ENCODE results near the gene ZBTB40.

Gene ZBTB40

GRCh38 chr1:22530715-22531114 lies 79.1 kb downstream of the ZBTB40 start (continued):
- TF ChIP-seq ZNF223 (tag by site-specific recombination; IDR thresholded peaks at IDR 0.05) = no peak
- TF ChIP-seq ZNF76 (tag by site-specific recombination; IDR thresholded peaks at IDR 0.05; ENCODE audit: borderline replicate concordance, low read depth) = no peak
- TF ChIP-seq ZNF140 (tag by site-specific recombination; IDR thresholded peaks at IDR 0.05) = no peak
- no peak for TF ChIP-seq SCRT1 (tag by site-specific recombination; IDR thresholded peaks at IDR 0.05; ENCODE audit: borderline replicate concordance)
- TF ChIP-seq ZNF133 (tag by site-specific recombination; IDR thresholded peaks at IDR 0.05) = no peak
- TF ChIP-seq, protein P1, sequence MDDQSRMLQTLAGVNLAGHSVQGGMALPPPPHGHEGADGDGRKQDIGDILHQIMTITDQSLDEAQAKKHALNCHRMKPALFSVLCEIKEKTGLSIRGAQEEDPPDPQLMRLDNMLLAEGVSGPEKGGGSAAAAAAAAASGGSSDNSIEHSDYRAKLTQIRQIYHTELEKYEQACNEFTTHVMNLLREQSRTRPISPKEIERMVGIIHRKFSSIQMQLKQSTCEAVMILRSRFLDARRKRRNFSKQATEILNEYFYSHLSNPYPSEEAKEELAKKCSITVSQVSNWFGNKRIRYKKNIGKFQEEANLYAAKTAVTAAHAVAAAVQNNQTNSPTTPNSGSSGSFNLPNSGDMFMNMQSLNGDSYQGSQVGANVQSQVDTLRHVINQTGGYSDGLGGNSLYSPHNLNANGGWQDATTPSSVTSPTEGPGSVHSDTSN (CRISPR knock-in tag; IDR thresholded peaks at IDR 0.05) = no peak
- TF ChIP-seq ZNF354C (tag by site-specific recombination; IDR thresholded peaks at IDR 0.05; ENCODE audit: borderline replicate concordance, low read depth) = no peak
- TF ChIP-seq, protein P2, sequence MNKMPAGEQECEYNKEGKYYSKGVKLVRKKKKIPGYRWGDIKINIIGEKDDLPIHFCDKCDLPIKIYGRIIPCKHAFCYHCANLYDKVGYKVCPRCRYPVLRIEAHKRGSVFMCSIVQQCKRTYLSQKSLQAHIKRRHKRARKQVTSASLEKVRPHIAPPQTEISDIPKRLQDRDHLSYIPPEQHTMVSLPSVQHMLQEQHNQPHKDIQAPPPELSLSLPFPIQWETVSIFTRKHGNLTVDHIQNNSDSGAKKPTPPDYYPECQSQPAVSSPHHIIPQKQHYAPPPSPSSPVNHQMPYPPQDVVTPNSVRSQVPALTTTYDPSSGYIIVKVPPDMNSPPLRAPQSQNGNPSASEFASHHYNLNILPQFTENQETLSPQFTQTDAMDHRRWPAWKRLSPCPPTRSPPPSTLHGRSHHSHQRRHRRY (tag by site-specific recombination; IDR thresholded peaks at IDR 0.05) = no peak

- TF ChIP-seq, protein P3, sequence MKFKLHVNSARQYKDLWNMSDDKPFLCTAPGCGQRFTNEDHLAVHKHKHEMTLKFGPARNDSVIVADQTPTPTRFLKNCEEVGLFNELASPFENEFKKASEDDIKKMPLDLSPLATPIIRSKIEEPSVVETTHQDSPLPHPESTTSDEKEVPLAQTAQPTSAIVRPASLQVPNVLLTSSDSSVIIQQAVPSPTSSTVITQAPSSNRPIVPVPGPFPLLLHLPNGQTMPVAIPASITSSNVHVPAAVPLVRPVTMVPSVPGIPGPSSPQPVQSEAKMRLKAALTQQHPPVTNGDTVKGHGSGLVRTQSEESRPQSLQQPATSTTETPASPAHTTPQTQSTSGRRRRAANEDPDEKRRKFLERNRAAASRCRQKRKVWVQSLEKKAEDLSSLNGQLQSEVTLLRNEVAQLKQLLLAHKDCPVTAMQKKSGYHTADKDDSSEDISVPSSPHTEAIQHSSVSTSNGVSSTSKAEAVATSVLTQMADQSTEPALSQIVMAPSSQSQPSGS (tag by site-specific recombination; IDR thresholded peaks at IDR 0.05; ENCODE audit: low read depth) = no peak
- TF ChIP-seq ZNF280D (tag by site-specific recombination; IDR thresholded peaks at IDR 0.05) (no peak), ZNF791 (tag by site-specific recombination; IDR thresholded peaks at IDR 0.05) (no peak), ZNF274 (IDR thresholded peaks at IDR 0.05; ENCODE audit: low read length) (no peak), ZNF274 (tag by site-specific recombination; IDR thresholded peaks at IDR 0.05; ENCODE audit: borderline replicate concordance) (no peak), IKZF3 (tag by site-specific recombination; IDR thresholded peaks at IDR 0.05) (no peak), ZNF555 (tag by site-specific recombination; conservative IDR thresholded peaks at IDR 0.05) (no peak), EGR2 (tag by site-specific recombination; IDR thresholded peaks at IDR 0.05; ENCODE audit: low read depth) (no peak), ZNF266 (tag by site-specific recombination; IDR thresholded peaks at IDR 0.05; ENCODE audit: low read depth) (no peak), ZNF223 (tag by site-specific recombination; IDR thresholded peaks at IDR 0.05) (no peak), ZSCAN4 (tag by site-specific recombination; IDR thresholded peaks at IDR 0.05) (no peak), ZFP41 (tag by site-specific recombination; IDR thresholded peaks at IDR 0.05; ENCODE audit: borderline replicate concordance) (no peak)
- TF ChIP-seq, protein P4, sequence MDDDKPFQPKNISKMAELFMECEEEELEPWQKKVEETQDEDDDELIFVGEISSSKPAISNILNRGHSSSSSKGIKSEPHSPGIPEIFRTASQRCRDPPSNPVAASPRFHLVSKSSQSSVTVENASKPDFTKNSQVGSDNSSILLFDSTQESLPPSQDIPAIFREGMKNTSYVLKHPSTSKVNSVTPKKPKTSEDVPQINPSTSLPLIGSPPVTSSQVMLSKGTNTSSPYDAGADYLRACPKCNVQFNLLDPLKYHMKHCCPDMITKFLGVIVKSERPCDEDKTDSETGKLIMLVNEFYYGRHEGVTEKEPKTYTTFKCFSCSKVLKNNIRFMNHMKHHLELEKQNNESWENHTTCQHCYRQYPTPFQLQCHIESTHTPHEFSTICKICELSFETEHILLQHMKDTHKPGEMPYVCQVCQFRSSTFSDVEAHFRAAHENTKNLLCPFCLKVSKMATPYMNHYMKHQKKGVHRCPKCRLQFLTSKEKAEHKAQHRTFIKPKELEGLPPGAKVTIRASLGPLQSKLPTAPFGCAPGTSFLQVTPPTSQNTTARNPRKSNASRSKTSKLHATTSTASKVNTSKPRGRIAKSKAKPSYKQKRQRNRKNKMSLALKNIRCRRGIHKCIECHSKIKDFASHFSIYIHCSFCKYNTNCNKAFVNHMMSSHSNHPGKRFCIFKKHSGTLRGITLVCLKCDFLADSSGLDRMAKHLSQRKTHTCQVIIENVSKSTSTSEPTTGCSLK (tag by site-specific recombination; IDR thresholded peaks at IDR 0.05) = no peak
- TF ChIP-seq, protein P5, sequence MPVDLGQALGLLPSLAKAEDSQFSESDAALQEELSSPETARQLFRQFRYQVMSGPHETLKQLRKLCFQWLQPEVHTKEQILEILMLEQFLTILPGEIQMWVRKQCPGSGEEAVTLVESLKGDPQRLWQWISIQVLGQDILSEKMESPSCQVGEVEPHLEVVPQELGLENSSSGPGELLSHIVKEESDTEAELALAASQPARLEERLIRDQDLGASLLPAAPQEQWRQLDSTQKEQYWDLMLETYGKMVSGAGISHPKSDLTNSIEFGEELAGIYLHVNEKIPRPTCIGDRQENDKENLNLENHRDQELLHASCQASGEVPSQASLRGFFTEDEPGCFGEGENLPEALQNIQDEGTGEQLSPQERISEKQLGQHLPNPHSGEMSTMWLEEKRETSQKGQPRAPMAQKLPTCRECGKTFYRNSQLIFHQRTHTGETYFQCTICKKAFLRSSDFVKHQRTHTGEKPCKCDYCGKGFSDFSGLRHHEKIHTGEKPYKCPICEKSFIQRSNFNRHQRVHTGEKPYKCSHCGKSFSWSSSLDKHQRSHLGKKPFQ (tag by site-specific recombination; IDR thresholded peaks at IDR 0.05) = no peak
- Histone ChIP-seq H3K4me3 (ENCODE audit: low read depth, low read length) (no peak overlapping the region), H3K9me3 (ENCODE audit: control insufficient read depth, insufficient read depth, low read depth, low read length) (no peaks in the 10 kb centered on the region), H3K36me3 (ENCODE audit: control insufficient read depth in 2 of 2, insufficient read depth in 1 of 2, low read length in 2 of 2) (peaks cover 0 to 26% of the 10 kb centered on the region in 2 experiments; a peak in 1 of 3 replicates), H3K4me1 (ENCODE audit: control insufficient read depth, insufficient read depth, low read length) (no peaks in the 10 kb centered on the region), H3K27ac (ENCODE audit: extremely low read depth, low read depth, low read length) (no peak overlapping the region)
- ChIA-PET CTCF (interaction anchor here (0.6 kb wide), 2 partner anchors 38 to 110 kb away, joined by 3 to 4 read pairs; no protein-coding TSS in a partner anchor), POLR2A (no interaction called here)
Measured at GRCh38 chr1:22531251-22531650, 79.6 kb downstream of the ZBTB40 start.
